Measurements from ENCODE around the gene GRIN3A. TPM values are rescaled to one million over a fixed set of nuclear protein-coding genes. Genes with fewer than 3 reads are reported as not detected.

GRIN3A gene
- total and polyA plus RNA-seq, 4 donors = 0.02 to 0.11 (median 0.07) TPM

- ATAC-seq (ENCODE audit: insufficient read depth, low FRiP score) (no peak), DNase-seq (peak in 2 of 3 donors; percentile 71 to 78)
- H3K27me3 ChIP-seq (ENCODE audit: control insufficient read depth in 3 of 3, insufficient read depth in 3 of 3, low read length in 2 of 3) = no peaks in the 10 kb centered on the region
- no peak overlapping the region for H3K27ac ChIP-seq (ENCODE audit: low read depth in 1 of 2, low read length in 1 of 2)
- no peak for TF ChIP-seq CTCF (IDR thresholded peaks at IDR 0.05; ENCODE audit: control extremely low read depth, extremely low read depth)
- H3K4me1 ChIP-seq (ENCODE audit: control insufficient read depth in 5 of 5, insufficient read depth in 5 of 5, low read length in 5 of 5) = no peaks in the 10 kb centered on the region
- H3K9ac ChIP-seq (ENCODE audit: insufficient read depth in 1 of 2, low read length in 2 of 2) = no peak overlapping the region
- 21 to 30% methylated on average over 11 of the region's 11 CpGs for WGBS, 2 donors
- no peaks in the 10 kb centered on the region for H3K9me3 ChIP-seq (ENCODE audit: control insufficient read depth in 4 of 4, insufficient read depth in 3 of 4, low read length in 3 of 4)
- no peaks in the 10 kb centered on the region for H3K36me3 ChIP-seq (ENCODE audit: control insufficient read depth in 4 of 4, insufficient read depth in 4 of 4, low read length in 4 of 4)
- no peak overlapping the region for H3K4me3 ChIP-seq
These were observed 136.3 kb downstream of the GRIN3A start for GRCh38 chr9:101601904-101602765.

GRCh38 chr9:101594796-101595195 is 143.7 kb downstream of the GRIN3A start, which contains the start of gene PPP3R2:
Gene PPP3R2 (minus strand): TSS chr9:101594969. CDS start chr9:101594921, 48 bp downstream.
- TF ChIP-seq CTCF (IDR thresholded peaks at IDR 0.05; ENCODE audit: control extremely low read depth, extremely low read depth) = no peak
- Histone ChIP-seq H3K27ac (ENCODE audit: low read depth in 1 of 2, low read length in 1 of 2) (no peak within 1 kb of the TSS), H3K9me3 (ENCODE audit: control insufficient read depth in 4 of 4, insufficient read depth in 3 of 4, low read length in 3 of 4) (no peaks in the 10 kb centered on the region), H3K27me3 (ENCODE audit: control insufficient read depth in 3 of 3, insufficient read depth in 3 of 3, low read length in 2 of 3) (no peaks in the 10 kb centered on the region), H3K4me1 (ENCODE audit: control insufficient read depth in 5 of 5, insufficient read depth in 5 of 5, low read length in 5 of 5) (no peaks in the 10 kb centered on the region), H3K4me3 (no peak within 1 kb of the TSS), H3K9ac (ENCODE audit: insufficient read depth in 1 of 2, low read length in 2 of 2) (no peak within 1 kb of the TSS), H3K36me3 (ENCODE audit: control insufficient read depth in 4 of 4, insufficient read depth in 4 of 4, low read length in 4 of 4) (no peaks in the 10 kb centered on the region)
- WGBS, 2 donors = 89 to 94% methylated on average over 19 of the region's 19 CpGs
- no peak for DNase-seq
- no peak for ATAC-seq (ENCODE audit: insufficient read depth, low FRiP score)

GRCh38 chr9:101593345-101593744 is 145.1 kb downstream of the GRIN3A start:
- H3K9ac ChIP-seq (ENCODE audit: insufficient read depth in 1 of 2, low read length in 2 of 2) = no peak overlapping the region
- DNase-seq = no peak
- no peak for ATAC-seq (ENCODE audit: insufficient read depth, low FRiP score)
- no peaks in the 10 kb centered on the region for H3K36me3 ChIP-seq (ENCODE audit: control insufficient read depth in 4 of 4, insufficient read depth in 4 of 4, low read length in 4 of 4)
- no peaks in the 10 kb centered on the region for H3K9me3 ChIP-seq (ENCODE audit: control insufficient read depth in 4 of 4, insufficient read depth in 3 of 4, low read length in 3 of 4)
- H3K4me1 ChIP-seq (ENCODE audit: control insufficient read depth in 5 of 5, insufficient read depth in 5 of 5, low read length in 5 of 5) = no peaks in the 10 kb centered on the region
- WGBS, 2 donors = 71 to 85% methylated on average over 2 of the region's 2 CpGs
- H3K27me3 ChIP-seq (ENCODE audit: control insufficient read depth in 3 of 3, insufficient read depth in 3 of 3, low read length in 2 of 3) = no peaks in the 10 kb centered on the region
- H3K4me3 ChIP-seq = no peak overlapping the region
- no peak for TF ChIP-seq CTCF (IDR thresholded peaks at IDR 0.05; ENCODE audit: control extremely low read depth, extremely low read depth)
- H3K27ac ChIP-seq (ENCODE audit: low read depth in 1 of 2, low read length in 1 of 2) = no peak overlapping the region

Data from lung (tissue), 12 donors.